ENCODE measurements around the gene LRRC75B.

The LRRC75B gene

GRCh38 chr22:24588381-24588756, 4.5 kb downstream of the LRRC75B start:
- no peak for DNase-seq (ENCODE audit: low read depth)
- no peak overlapping the region for H3K4me3 ChIP-seq (ENCODE audit: low read depth, low read length)
- TF ChIP-seq, protein P1, sequence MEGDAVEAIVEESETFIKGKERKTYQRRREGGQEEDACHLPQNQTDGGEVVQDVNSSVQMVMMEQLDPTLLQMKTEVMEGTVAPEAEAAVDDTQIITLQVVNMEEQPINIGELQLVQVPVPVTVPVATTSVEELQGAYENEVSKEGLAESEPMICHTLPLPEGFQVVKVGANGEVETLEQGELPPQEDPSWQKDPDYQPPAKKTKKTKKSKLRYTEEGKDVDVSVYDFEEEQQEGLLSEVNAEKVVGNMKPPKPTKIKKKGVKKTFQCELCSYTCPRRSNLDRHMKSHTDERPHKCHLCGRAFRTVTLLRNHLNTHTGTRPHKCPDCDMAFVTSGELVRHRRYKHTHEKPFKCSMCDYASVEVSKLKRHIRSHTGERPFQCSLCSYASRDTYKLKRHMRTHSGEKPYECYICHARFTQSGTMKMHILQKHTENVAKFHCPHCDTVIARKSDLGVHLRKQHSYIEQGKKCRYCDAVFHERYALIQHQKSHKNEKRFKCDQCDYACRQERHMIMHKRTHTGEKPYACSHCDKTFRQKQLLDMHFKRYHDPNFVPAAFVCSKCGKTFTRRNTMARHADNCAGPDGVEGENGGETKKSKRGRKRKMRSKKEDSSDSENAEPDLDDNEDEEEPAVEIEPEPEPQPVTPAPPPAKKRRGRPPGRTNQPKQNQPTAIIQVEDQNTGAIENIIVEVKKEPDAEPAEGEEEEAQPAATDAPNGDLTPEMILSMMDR (IDR thresholded peaks at IDR 0.05; ENCODE audit: low read depth, low read length): no peak
- TF ChIP-seq, protein P2, sequence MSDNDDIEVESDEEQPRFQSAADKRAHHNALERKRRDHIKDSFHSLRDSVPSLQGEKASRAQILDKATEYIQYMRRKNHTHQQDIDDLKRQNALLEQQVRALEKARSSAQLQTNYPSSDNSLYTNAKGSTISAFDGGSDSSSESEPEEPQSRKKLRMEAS (IDR thresholded peaks at IDR 0.05; ENCODE audit: low read depth, low read length): no peak
- TF ChIP-seq MYC (IDR thresholded peaks at IDR 0.05; ENCODE audit: low read depth, low read length) (no peak), POLR2A (IDR thresholded peaks at IDR 0.05; ENCODE audit: extremely low read depth, insufficient read length) (no peak)

GRCh38 chr22:24587948-24588347, 4.9 kb downstream of the LRRC75B start:
- DNase-seq (ENCODE audit: low read depth): no peak
- H3K4me3 ChIP-seq (ENCODE audit: low read depth, low read length): no peak overlapping the region
- TF ChIP-seq POLR2A (IDR thresholded peaks at IDR 0.05; ENCODE audit: extremely low read depth, insufficient read length): no peak
- TF ChIP-seq, protein P2 (IDR thresholded peaks at IDR 0.05; ENCODE audit: low read depth, low read length): no peak
- TF ChIP-seq MYC (IDR thresholded peaks at IDR 0.05; ENCODE audit: low read depth, low read length): no peak
- TF ChIP-seq, protein P1 (IDR thresholded peaks at IDR 0.05; ENCODE audit: low read depth, low read length): no peak

DNA sequence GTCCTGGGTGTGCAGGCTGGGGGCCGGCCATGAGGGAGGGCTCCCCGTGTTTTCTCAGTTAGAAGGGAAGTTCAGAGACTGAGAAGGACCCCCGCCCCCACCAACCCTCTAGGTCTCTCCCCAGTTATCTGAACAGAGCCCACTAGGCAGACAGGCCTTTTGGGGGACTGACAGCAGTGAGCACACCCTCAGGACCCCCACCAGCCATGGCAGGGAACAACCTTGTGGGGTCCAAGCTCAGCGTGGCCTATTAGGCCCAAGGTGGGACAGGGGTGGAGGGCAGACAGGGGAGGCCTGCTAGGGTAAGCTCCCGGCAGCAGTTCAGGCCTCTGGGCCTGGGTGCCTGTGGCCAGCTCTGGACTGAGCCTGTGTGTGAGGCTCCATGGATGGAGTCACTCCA, 5.6 kb downstream of the LRRC75B start:
- TF ChIP-seq MYC (IDR thresholded peaks at IDR 0.05; ENCODE audit: low read depth, low read length): no peak
- TF ChIP-seq, protein P2 (IDR thresholded peaks at IDR 0.05; ENCODE audit: low read depth, low read length): no peak
- no peak for DNase-seq (ENCODE audit: low read depth)
- H3K4me3 ChIP-seq (ENCODE audit: low read depth, low read length): no peak overlapping the region

GRCh38 chr22:24585927-24586546, 6.8 kb downstream of the LRRC75B start:
- no peak for TF ChIP-seq POLR2A (IDR thresholded peaks at IDR 0.05; ENCODE audit: extremely low read depth, insufficient read length)
- TF ChIP-seq, protein P2 (IDR thresholded peaks at IDR 0.05; ENCODE audit: low read depth, low read length): no peak
- TF ChIP-seq, protein P1 (IDR thresholded peaks at IDR 0.05; ENCODE audit: low read depth, low read length): no peak
- TF ChIP-seq MYC (IDR thresholded peaks at IDR 0.05; ENCODE audit: low read depth, low read length): no peak
- no peak for DNase-seq (ENCODE audit: low read depth)
- no peak overlapping the region for H3K4me3 ChIP-seq (ENCODE audit: low read depth, low read length)

DNA sequence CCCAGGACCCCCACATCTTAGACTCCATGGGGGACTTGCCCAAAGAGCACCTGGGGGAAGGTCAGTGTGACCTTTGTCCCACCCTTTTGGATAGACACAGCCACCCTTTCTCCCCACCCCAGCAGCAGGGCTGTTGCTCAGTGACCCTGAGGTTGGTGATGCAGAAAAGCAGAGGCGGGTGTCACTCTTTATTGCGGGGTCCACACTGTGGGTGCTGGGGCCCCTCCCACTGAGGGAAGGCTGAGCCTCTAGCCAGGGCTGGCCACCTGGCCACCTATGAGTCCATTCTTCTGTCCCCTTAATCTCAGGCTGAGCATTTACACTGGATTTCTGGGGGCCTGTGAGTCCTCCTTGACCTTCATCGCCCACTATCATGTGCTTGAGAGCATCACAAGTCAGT, 7.4 kb downstream of the LRRC75B start:
- TF ChIP-seq POLR2A (IDR thresholded peaks at IDR 0.05; ENCODE audit: extremely low read depth, insufficient read length): no peak
- TF ChIP-seq, protein P2 (IDR thresholded peaks at IDR 0.05; ENCODE audit: low read depth, low read length): no peak
- TF ChIP-seq MYC (IDR thresholded peaks at IDR 0.05; ENCODE audit: low read depth, low read length): no peak
- TF ChIP-seq, protein P1 (IDR thresholded peaks at IDR 0.05; ENCODE audit: low read depth, low read length): no peak
- no peak overlapping the region for H3K4me3 ChIP-seq (ENCODE audit: low read depth, low read length)
- no peak for DNase-seq (ENCODE audit: low read depth)

GRCh38 chr22:24584871-24585411, 7.9 kb downstream of the LRRC75B start:
- no peak for TF ChIP-seq MYC (IDR thresholded peaks at IDR 0.05; ENCODE audit: low read depth, low read length)
- TF ChIP-seq POLR2A (IDR thresholded peaks at IDR 0.05; ENCODE audit: extremely low read depth, insufficient read length): no peak
- TF ChIP-seq, protein P1 (IDR thresholded peaks at IDR 0.05; ENCODE audit: low read depth, low read length): no peak
- TF ChIP-seq, protein P2 (IDR thresholded peaks at IDR 0.05; ENCODE audit: low read depth, low read length): no peak
- DNase-seq (ENCODE audit: low read depth): no peak
- H3K4me3 ChIP-seq (ENCODE audit: low read depth, low read length): no peak overlapping the region
